Lower lobe of right lung (tissue), 2 donors: Measurements from ENCODE around the gene NKAIN2. TPM values are rescaled to one million over a fixed set of nuclear protein-coding genes. Genes with fewer than 3 reads are reported as not detected.

Experiments used
- ATAC-seq, 2 donors: fragments of 200-7000 bp; cut with Tn5 transposase; one replicate each; pipeline ENCODE4 v1.9.1; 2020 to 2022; ENCODE audit warnings: mild to moderate bottlenecking in 2 of 2, moderate library complexity in 2 of 2
- DNase-seq: peaks from one replicate; pipeline ENCODE4 v3.0.0-alpha.2; 2020
- H3K27ac ChIP-seq: fragments of 200-600 bp; one replicate; pipeline ENCODE4 v1.8.0; 2022
- H3K27me3 ChIP-seq: fragments of 200-600 bp; one replicate; pipeline ENCODE4 v1.8.0; 2022; ENCODE audit warnings: low read depth
- H3K36me3 ChIP-seq: fragments of 200-600 bp; one replicate; pipeline ENCODE4 v1.8.0; 2022; ENCODE audit warnings: mild to moderate bottlenecking
- H3K4me1 ChIP-seq: fragments of 200-600 bp; one replicate; pipeline ENCODE4 v1.8.0; 2022
- H3K4me3 ChIP-seq: fragments of 200-600 bp; one replicate; pipeline ENCODE4 v1.8.0; 2022; ENCODE audit warnings: mild to moderate bottlenecking
- H3K9me3 ChIP-seq: fragments of 200-600 bp; one replicate; pipeline ENCODE4 v1.8.0; 2022
- CTCF ChIP-seq: fragments of 200-600 bp; IDR thresholded peaks from one replicate; pipeline ENCODE4 v1.8.0; 2022; ENCODE audit warnings: antibody characterized with exemption, mild to moderate bottlenecking
- intact Hi-C: fragments of 100-400 bp; cut with DNase I; formaldehyde crosslinking; loops from one replicate; pipeline ENCODE4 v1.11.0; 2022
- total RNA-seq: library from RNA; stranded (reverse); fragmentation: NEBNext Ultra II Directional; extraction: Animal tissue kit (Norgen Biotek cat#: 25700); gene quantifications from one replicate; pipeline ENCODE4 v1.2.1, GENCODE V29; 2021
- donor health status: DM: no; HTN: yes; CAD: no; lungs with severe emphysema.

NKAIN2 gene
- total RNA-seq, 1 donor from 2014 or later, result 0.12 TPM

DNA sequence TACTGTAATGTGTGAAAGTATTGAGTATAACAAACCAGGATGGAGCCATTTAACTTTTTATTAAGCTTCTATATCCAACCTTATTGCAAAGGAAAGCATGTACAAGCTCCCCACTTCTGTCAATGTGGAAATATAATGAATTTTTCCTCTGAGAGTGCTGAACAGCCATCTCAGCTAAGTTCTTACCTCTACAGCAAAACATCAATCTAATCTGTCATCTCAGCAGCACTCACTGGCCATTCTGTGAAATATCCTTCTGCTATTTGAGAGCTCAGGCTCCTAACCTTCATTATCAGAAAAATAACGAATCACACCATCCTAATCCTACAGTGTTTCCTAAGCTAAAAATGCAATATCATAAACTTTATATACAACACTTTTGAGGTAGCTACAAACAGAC lies 964.6 kb downstream of the NKAIN2 start:
- no peak overlapping the region for H3K27ac ChIP-seq
- DNase-seq (no peak), ATAC-seq (no peak)
- intact Hi-C loops, result no loop called here
- TF ChIP-seq CTCF, result no peak
- no peaks in the 10 kb centered on the region for H3K4me1 ChIP-seq
- no peaks in the 10 kb centered on the region for H3K27me3 ChIP-seq
- no peaks in the 10 kb centered on the region for H3K36me3 ChIP-seq
- no peak overlapping the region for H3K4me3 ChIP-seq
- no peaks in the 10 kb centered on the region for H3K9me3 ChIP-seq

- H3K4me3 ChIP-seq, result no peak overlapping the region
- no peak for TF ChIP-seq CTCF
- H3K36me3 ChIP-seq, result no peaks in the 10 kb centered on the region
- no peaks in the 10 kb centered on the region for H3K4me1 ChIP-seq
- H3K27ac ChIP-seq, result no peak overlapping the region
- intact Hi-C loops, result no loop called here
- no peak for DNase-seq
- no peak for ATAC-seq
- H3K9me3 ChIP-seq, result no peaks in the 10 kb centered on the region
- H3K27me3 ChIP-seq, result no peaks in the 10 kb centered on the region
Observed at GRCh38 chr6:124769811-124770544, 966.3 kb downstream of the NKAIN2 start.

- Histone ChIP-seq H3K4me1 (no peaks in the 10 kb centered on the region), H3K27ac (no peak overlapping the region), H3K4me3 (no peak overlapping the region), H3K9me3 (no peaks in the 10 kb centered on the region), H3K36me3 (no peaks in the 10 kb centered on the region), H3K27me3 (no peaks in the 10 kb centered on the region)
- no peak for TF ChIP-seq CTCF
- intact Hi-C loops, result no loop called here
- no peak for ATAC-seq
- no peak for DNase-seq
Observed at GRCh38 chr6:124770784-124771183, 967.1 kb downstream of the NKAIN2 start.

DNA sequence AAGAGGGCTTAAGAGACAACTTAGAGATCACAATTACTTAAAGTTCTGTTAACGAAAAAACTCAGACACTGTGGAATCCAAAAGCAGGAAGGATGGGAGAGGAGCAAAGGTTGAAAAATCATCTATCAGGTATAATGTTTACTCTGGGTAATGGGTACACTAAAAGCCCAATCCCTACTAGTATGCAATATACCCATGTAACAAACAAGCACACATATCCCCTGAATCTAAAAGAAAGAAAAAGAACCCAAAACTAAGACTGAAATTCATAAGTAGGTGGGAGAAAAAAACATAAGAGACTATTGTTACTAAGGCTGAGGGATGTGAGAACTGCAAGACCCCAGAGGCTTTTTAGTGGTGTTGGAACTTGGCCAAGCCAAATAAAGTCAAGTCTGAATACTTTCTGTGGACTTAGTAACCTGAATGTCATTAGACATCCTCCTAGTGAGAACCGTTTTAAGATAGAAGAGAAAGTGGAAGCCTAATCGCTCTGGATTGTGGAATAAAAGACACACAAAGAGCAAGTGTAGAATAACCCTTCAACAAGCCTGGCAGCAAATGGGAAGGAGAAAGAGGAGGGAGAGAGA lies 969.2 kb downstream of the NKAIN2 start:
- TF ChIP-seq CTCF, result no peak
- Histone ChIP-seq H3K9me3 (no peaks in the 10 kb centered on the region), H3K4me1 (no peaks in the 10 kb centered on the region), H3K27ac (no peak overlapping the region), H3K36me3 (no peaks in the 10 kb centered on the region), H3K27me3 (no peaks in the 10 kb centered on the region), H3K4me3 (no peak overlapping the region)
- ATAC-seq (no peak), DNase-seq (no peak)
- intact Hi-C loops, result no loop called here

GRCh38 chr6:124775121-124775520 lies 971.5 kb downstream of the NKAIN2 start:
- H3K27ac ChIP-seq, result no peak overlapping the region
- intact Hi-C loops, result no loop called here
- no peaks in the 10 kb centered on the region for H3K36me3 ChIP-seq

More at GRCh38 chr6:124775121-124775520, 971.5 kb downstream of the NKAIN2 start:
- Histone ChIP-seq H3K27me3 (no peaks in the 10 kb centered on the region), H3K4me1 (no peaks in the 10 kb centered on the region), H3K4me3 (no peak overlapping the region), H3K9me3 (no peaks in the 10 kb centered on the region)
- ATAC-seq (no peak), DNase-seq (no peak)
- no peak for TF ChIP-seq CTCF
